Measurements from ENCODE around the gene MRPL33.

Gene MRPL33

DNA sequence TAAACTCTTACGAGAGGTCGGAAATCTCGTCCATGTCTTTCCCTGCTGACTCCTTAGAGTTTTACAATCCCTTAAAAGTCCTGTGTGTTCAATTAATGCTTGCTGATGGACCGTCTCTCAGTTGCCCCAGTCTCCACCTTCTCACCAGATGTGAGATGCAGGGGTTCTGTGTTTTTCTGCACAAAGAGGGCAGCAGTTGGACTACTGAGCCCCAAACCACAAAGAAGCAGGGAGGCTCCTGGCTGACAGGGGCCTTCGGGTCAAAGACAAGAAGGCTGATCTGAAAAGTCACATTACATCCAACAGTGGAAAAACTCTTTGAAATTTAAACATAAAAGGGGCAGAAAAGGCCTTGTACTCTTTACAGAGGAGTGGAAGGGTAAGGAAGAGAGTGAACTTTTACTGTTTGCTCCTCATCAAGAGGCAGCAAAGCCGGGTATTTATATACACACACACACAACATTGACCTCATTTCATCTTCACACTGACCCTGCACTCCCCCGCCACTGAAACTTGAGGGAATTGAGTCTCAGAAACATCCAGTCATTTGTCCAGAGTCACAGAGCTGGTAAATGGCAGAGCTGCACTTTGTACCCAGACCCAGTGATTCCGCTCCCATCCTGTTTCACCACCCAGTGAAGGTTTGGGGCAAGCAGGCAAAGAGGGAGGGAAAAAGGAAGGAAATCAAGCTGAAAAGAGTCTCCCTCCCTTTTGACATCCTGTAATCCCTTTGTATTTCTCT lies 23.7 kb downstream of the MRPL33 start:
- TF ChIP-seq, protein P1, sequence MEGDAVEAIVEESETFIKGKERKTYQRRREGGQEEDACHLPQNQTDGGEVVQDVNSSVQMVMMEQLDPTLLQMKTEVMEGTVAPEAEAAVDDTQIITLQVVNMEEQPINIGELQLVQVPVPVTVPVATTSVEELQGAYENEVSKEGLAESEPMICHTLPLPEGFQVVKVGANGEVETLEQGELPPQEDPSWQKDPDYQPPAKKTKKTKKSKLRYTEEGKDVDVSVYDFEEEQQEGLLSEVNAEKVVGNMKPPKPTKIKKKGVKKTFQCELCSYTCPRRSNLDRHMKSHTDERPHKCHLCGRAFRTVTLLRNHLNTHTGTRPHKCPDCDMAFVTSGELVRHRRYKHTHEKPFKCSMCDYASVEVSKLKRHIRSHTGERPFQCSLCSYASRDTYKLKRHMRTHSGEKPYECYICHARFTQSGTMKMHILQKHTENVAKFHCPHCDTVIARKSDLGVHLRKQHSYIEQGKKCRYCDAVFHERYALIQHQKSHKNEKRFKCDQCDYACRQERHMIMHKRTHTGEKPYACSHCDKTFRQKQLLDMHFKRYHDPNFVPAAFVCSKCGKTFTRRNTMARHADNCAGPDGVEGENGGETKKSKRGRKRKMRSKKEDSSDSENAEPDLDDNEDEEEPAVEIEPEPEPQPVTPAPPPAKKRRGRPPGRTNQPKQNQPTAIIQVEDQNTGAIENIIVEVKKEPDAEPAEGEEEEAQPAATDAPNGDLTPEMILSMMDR (IDR thresholded peaks at IDR 0.05), result no peak

DNA sequence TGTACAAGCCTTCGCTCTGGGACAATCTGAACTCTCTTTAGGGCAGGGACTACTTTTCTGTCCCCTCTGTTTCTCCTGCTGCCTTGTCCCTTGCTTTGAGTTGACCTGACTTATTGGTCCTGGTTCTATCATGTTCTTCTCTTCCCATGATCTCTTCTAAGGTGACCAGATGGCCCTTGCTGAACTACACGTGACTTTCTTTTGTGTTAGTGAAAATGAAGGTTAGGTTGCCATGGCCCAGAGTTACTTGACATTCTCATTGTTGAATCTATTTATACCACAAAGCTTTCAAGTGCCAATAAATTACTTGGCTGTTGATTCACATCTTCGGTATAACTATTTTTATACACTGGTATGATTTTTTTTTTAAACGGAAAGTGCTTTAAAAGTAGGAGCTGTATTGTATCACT lies 24.4 kb downstream of the MRPL33 start:
- TF ChIP-seq, protein P1 (IDR thresholded peaks at IDR 0.05), result no peak

DNA sequence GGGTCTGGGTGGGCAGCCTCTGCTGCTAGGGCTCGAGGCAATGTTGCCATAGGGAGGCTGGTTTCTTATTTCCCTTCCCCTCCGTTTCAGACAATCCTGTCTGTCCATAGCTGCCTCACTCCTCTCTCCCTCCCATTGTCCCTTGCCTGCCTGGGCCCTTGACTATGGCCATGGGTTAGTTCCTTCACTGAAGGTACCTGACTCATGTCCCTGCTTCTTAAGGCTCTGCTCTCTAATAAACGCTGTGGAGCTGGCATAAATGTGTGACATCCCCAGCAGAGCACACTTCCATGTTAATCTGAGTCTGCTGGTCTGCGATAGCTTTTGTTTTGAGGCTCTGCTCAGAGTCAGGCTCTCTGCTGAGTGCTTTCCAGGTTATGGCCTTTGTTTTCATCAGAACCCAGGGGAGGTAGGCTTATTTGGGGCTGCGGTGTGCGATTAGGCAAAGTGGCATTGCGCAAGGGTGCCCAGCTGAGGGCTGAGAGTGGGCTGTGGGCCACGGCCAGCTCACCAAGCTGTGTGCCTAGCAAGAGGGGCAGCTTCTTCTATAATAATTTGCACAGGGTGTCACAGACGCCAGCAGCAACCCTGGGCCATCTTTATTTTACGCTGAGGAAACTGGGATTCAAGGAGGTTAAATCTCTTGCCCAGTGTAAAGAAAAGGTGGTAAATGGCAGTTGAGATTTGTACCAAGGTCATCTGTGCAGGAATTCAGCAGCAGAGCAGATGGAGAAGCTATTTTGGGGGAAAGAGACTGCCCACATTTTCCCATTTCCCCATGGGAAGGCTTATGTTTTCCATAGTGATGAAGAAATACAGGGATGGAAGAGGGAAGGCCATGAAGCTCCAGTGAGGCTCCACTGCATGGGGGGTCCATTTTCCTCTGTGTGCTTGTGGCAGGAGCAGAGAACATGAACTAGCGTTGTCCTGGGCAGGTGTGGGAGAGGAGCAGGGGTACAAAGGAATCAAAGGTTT lies 25.6 kb downstream of the MRPL33 start:
- TF ChIP-seq, protein P1 (IDR thresholded peaks at IDR 0.05), result no peak

DNA sequence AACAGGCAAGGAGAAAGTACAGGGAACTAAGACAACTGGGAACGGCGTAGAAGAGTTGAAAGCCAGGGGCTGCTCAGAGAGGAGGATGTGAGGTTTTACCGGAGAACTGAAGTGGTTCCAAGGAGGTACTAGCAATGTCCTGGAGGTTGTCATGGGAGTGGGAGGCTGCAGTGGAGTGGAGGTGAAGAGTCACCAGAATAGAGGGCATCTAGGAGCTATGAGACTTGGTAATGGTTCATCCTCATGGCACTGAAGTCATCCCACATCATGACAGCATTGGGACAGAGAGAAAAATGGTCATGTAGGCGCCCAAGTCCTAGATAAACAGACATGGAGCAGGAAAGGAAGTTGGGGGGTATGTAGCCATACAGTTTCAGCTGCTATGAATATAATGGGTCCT lies 26.3 kb downstream of the MRPL33 start:
- TF ChIP-seq, protein P1 (IDR thresholded peaks at IDR 0.05), result no peak

DNA sequence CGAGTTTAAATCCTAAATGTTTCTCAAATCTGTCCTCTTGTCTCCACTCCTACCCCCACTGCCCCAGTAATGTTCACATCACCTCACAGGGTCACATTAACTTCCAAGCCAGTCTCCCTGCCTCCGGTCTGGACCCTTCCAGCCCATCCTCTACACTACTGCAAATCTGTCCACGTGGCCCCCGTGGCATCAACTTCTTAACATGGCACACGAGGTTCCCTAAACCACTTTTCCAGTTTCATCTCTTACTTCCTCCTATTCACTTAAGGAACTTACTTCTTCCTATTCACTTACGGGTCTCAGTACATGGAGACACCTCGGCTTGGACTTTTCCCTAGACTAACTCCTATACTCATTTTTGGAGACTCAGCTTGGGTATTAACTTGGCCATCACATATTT lies 27.0 kb downstream of the MRPL33 start:
- TF ChIP-seq, protein P1 (IDR thresholded peaks at IDR 0.05), result no peak

DNA sequence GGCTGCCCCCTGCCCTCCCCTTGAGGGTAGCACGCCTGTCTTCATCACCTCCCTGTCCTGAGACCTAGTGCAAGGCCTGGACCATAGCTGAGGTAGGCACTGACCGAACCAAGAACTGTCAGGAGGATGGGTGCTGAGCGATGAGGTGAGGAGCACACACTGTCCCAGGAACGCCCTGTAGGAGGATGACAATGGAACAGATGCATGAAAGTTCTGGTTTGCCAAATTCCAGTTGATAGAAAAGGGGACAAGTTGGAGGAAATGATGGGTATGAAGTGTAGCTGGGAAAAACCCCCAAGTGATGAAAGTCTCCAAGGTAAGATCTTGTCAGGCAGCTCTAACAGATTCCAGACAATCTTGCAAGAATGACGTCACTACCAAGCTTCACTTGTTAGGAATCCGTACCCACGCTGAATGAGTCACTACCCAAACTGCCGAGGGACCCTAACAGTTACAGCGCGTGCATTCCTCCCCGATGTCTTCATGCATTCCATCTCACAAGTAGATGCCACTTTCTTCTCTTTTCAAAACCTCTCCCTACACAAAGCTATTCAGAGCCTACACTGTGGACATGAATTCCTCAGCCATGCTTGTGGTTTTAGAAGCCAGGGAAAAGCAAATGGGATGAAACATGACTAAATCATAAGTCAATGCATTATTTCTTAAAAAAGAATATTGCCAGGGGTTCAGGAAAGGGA lies 27.6 kb downstream of the MRPL33 start:
- TF ChIP-seq, protein P1 (IDR thresholded peaks at IDR 0.05), result no peak

DNA sequence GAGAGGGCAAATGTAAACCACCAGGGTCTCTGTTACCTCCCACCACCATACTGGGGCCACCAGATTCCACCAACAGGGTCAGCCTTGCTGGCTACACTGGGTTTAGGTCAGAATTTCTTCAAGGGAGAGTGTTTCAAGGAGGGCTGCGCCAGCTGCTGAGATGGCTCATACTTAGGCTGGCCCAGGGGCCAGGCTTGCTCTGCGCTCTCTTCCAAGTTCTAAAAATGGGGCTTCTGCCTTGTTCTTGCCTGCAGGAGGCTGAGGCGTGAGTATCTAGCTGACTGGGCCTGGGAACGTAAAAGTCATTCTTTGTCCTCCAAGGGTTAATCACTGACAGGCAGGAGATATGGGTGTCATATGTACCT lies 28.1 kb downstream of the MRPL33 start:
- TF ChIP-seq, protein P1 (IDR thresholded peaks at IDR 0.05), result no peak
